SK-N-MC (cell line): Measurements from ENCODE around the gene BACH2.

ENCODE experiments used
- DNase-seq: peaks from one replicate; pipeline ENCODE4 v3.0.0-alpha.2; 2011; ENCODE audit warnings: low read depth, low spot score
- H3K27ac ChIP-seq: fragments of 200-600 bp; sonication (generic); 2 replicates; pipeline ENCODE4 v1.5.1; 2016; ENCODE audit warnings: mixed run types
- H3K36me3 ChIP-seq: fragments of 200-600 bp; sonication (generic); 2 replicates; pipeline ENCODE4 v1.6.1; 2017; ENCODE audit warnings: antibody characterized with exemption, low read length, mixed read lengths; ENCODE audit not compliant: insufficient read depth
- H3K4me3 ChIP-seq: fragments of 200-600 bp; sonication (generic); 2 replicates; pipeline ENCODE4 v1.5.1; 2016
- H3K9ac ChIP-seq: fragments of 200-600 bp; sonication (generic); 2 replicates; pipeline ENCODE4 v1.8.0; 2017; ENCODE audit warnings: mixed run types, mixed read lengths; ENCODE audit not compliant: insufficient read length
- H3K9me3 ChIP-seq: fragments of 200-600 bp; sonication (generic); 2 replicates; pipeline ENCODE4 v1.6.1; 2017; ENCODE audit warnings: low read depth, mild to moderate bottlenecking, antibody characterized with exemption, low read length, moderate library complexity, mixed read lengths
- EZH2 ChIP-seq: fragments of 200-600 bp; sonication (generic); IDR thresholded peaks from one replicate; pipeline ENCODE4 v1.6.1; 2017; ENCODE audit warnings: antibody characterized with exemption
- FOXP2 ChIP-seq: optimal IDR thresholded peaks from 2 replicates; pipeline ENCODE3; 2011; ENCODE audit warnings: mild to moderate bottlenecking, moderate library complexity; ENCODE audit not compliant: insufficient read depth; ENCODE audit errors: extremely low read length, control extremely low read depth
- POLR2AphosphoS5 ChIP-seq: IDR thresholded peaks from 2 replicates; pipeline ENCODE4 v1.6.1; 2012; ENCODE audit warnings: mild to moderate bottlenecking, low read depth, low read length, borderline replicate concordance

Gene BACH2

GRCh38 chr6:90088009-90088408 lies 208.6 kb downstream of the BACH2 start:
- Histone ChIP-seq H3K27ac (no peak overlapping the region), H3K4me3 (no peak overlapping the region), H3K9me3 (no peaks in the 10 kb centered on the region), H3K9ac (no peak overlapping the region), H3K36me3 (no peaks in the 10 kb centered on the region)
- no peak for DNase-seq
- TF ChIP-seq FOXP2 (no peak), POLR2AphosphoS5 (no peak), EZH2 (no peak)

GRCh38 chr6:90087106-90087833 lies 209.4 kb downstream of the BACH2 start:
- DNase-seq: no peak
- no peak overlapping the region for H3K4me3 ChIP-seq
- H3K9ac ChIP-seq: no peak overlapping the region
- H3K36me3 ChIP-seq: no peaks in the 10 kb centered on the region
- TF ChIP-seq FOXP2 (no peak), POLR2AphosphoS5 (no peak), EZH2 (no peak)
- no peak overlapping the region for H3K27ac ChIP-seq
- H3K9me3 ChIP-seq: no peaks in the 10 kb centered on the region

GRCh38 chr6:90086517-90086916 lies 210.1 kb downstream of the BACH2 start:
- no peak overlapping the region for H3K4me3 ChIP-seq
- H3K36me3 ChIP-seq: no peaks in the 10 kb centered on the region
- no peak for DNase-seq
- TF ChIP-seq POLR2AphosphoS5 (no peak), EZH2 (no peak), FOXP2 (no peak)
- H3K9me3 ChIP-seq: no peaks in the 10 kb centered on the region
- no peak overlapping the region for H3K9ac ChIP-seq
- H3K27ac ChIP-seq: no peak overlapping the region

- TF ChIP-seq POLR2AphosphoS5 (no peak), EZH2 (no peak), FOXP2 (no peak)
- no peak for DNase-seq
- no peaks in the 10 kb centered on the region for H3K9me3 ChIP-seq
These were observed 212.8 kb downstream of the BACH2 start for GRCh38 chr6:90083891-90084290.

GRCh38 chr6:90082847-90083246 lies 213.8 kb downstream of the BACH2 start:
- DNase-seq: no peak
- Histone ChIP-seq H3K9me3 (no peaks in the 10 kb centered on the region), H3K9ac (no peak overlapping the region), H3K36me3 (no peaks in the 10 kb centered on the region), H3K27ac (no peak overlapping the region), H3K4me3 (no peak overlapping the region)
- TF ChIP-seq FOXP2 (no peak), EZH2 (no peak)

More at GRCh38 chr6:90083891-90084290, 212.8 kb downstream of the BACH2 start:
- Histone ChIP-seq H3K36me3 (no peaks in the 10 kb centered on the region), H3K4me3 (no peak overlapping the region), H3K27ac (no peak overlapping the region), H3K9ac (no peak overlapping the region)

- Histone ChIP-seq H3K36me3 (no peaks in the 10 kb centered on the region), H3K4me3 (no peak overlapping the region), H3K9me3 (no peaks in the 10 kb centered on the region), H3K9ac (no peak overlapping the region), H3K27ac (no peak overlapping the region)
- DNase-seq: no peak
- TF ChIP-seq POLR2AphosphoS5: no peak
- no peak for TF ChIP-seq FOXP2
- TF ChIP-seq EZH2: no peak
These were observed 215.7 kb downstream of the BACH2 start for GRCh38 chr6:90080876-90081481.

GRCh38 chr6:90079560-90080490 lies 216.8 kb downstream of the BACH2 start:
- no peak for DNase-seq
- Histone ChIP-seq H3K4me3 (no peak overlapping the region), H3K27ac (no peak overlapping the region), H3K9me3 (no peaks in the 10 kb centered on the region), H3K36me3 (no peaks in the 10 kb centered on the region), H3K9ac (no peak overlapping the region)
- no peak for TF ChIP-seq POLR2AphosphoS5
- TF ChIP-seq EZH2: no peak
- TF ChIP-seq FOXP2: no peak

- no peak overlapping the region for H3K9ac ChIP-seq
- H3K9me3 ChIP-seq: no peaks in the 10 kb centered on the region
- no peak for TF ChIP-seq EZH2
- TF ChIP-seq FOXP2: no peak
- TF ChIP-seq POLR2AphosphoS5: no peak
- H3K4me3 ChIP-seq: no peak overlapping the region
- no peak for DNase-seq
- H3K36me3 ChIP-seq: no peaks in the 10 kb centered on the region
- H3K27ac ChIP-seq: no peak overlapping the region
These were observed 217.9 kb downstream of the BACH2 start for GRCh38 chr6:90078513-90079289.
